ENCODE results near the gene MTCL1.

DNA sequence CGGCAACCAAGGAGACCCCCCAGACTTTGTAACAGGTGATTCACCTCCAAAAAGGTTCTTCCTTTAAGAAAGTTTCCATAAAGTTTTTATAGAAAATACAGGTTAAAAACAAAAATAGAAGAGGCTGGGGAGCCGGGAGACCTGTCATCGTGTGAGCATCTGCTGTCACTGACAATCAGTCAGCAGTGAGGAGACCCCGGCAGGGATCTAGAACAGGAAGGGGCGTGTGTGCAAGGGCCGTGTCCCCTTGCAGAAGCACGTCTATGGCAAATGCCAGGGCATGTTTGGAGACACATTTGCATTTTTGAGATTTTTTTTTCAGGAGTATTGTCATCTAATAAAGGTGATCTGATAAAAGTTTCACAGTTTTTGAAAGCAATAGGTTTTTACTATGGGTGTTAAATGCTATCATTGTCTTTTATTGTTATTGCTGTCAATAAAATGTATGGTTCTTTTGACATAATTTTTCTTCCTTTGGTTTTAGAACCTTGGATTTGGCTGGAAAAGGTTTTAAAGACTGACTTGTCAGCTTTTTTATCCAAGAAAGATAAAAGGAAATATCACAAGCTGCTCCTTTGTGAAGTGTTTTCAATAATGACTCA is 52.1 kb downstream of the MTCL1 start:
- TF ChIP-seq POLR2AphosphoS5 (IDR thresholded peaks at IDR 0.05; ENCODE audit: low read depth, low read length) = no peak
- TF ChIP-seq SIN3A (IDR thresholded peaks at IDR 0.05; ENCODE audit: borderline replicate concordance, insufficient read depth, low read length) = no peak
- TF ChIP-seq, protein P1, sequence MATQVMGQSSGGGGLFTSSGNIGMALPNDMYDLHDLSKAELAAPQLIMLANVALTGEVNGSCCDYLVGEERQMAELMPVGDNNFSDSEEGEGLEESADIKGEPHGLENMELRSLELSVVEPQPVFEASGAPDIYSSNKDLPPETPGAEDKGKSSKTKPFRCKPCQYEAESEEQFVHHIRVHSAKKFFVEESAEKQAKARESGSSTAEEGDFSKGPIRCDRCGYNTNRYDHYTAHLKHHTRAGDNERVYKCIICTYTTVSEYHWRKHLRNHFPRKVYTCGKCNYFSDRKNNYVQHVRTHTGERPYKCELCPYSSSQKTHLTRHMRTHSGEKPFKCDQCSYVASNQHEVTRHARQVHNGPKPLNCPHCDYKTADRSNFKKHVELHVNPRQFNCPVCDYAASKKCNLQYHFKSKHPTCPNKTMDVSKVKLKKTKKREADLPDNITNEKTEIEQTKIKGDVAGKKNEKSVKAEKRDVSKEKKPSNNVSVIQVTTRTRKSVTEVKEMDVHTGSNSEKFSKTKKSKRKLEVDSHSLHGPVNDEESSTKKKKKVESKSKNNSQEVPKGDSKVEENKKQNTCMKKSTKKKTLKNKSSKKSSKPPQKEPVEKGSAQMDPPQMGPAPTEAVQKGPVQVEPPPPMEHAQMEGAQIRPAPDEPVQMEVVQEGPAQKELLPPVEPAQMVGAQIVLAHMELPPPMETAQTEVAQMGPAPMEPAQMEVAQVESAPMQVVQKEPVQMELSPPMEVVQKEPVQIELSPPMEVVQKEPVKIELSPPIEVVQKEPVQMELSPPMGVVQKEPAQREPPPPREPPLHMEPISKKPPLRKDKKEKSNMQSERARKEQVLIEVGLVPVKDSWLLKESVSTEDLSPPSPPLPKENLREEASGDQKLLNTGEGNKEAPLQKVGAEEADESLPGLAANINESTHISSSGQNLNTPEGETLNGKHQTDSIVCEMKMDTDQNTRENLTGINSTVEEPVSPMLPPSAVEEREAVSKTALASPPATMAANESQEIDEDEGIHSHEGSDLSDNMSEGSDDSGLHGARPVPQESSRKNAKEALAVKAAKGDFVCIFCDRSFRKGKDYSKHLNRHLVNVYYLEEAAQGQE (IDR thresholded peaks at IDR 0.05; ENCODE audit: insufficient read depth in 1 of 2, low read depth in 2 of 2, low read length in 2 of 2) = no peak
- TF ChIP-seq TAF1 (IDR thresholded peaks at IDR 0.05; ENCODE audit: borderline replicate concordance, insufficient read depth, low read length) = no peak
- TF ChIP-seq FOXP2 (optimal IDR thresholded peaks at IDR 0.05; ENCODE audit: borderline replicate concordance, extremely low read depth, extremely low read length, insufficient read depth) = no peak

Data from PFSK-1 (cell line).